CD14-positive monocyte (primary cell): ENCODE measurements around the gene PKP4. TPM values are rescaled to one million over a fixed set of nuclear protein-coding genes. Genes with fewer than 3 reads are reported as not detected.

Source experiments
- DNase-seq, 3 donors: peaks; one replicate each; pipeline ENCODE4 v3.0.0-alpha.2; 2011 to 2022
- H2AFZ ChIP-seq: 2 replicates; pipeline ENCODE4 v1.6.0; 2012; ENCODE audit warnings: mild to moderate bottlenecking, low read depth, low read length, inconsistent platforms; ENCODE audit not compliant: insufficient read depth, poor library complexity, severe bottlenecking
- H3K27ac ChIP-seq, 2 donors: 1 replicate in 1 of 2; 2 replicates in 1 of 2; pipeline ENCODE4 v1.5.1; 2012 to 2013; ENCODE audit warnings: low read length in 2 of 2, control low read depth in 1 of 2, inconsistent platforms in 1 of 2, low read depth in 1 of 2, mild to moderate bottlenecking in 1 of 2
- H3K27me3 ChIP-seq, 2 donors: one replicate each; pipeline versions ENCODE4 v1.6.0 to v1.6.1; 2011 to 2013; ENCODE audit warnings: low read length in 2 of 2; ENCODE audit not compliant: control insufficient read depth in 2 of 2, insufficient read depth in 2 of 2
- H3K36me3 ChIP-seq, 2 donors: replicated peaks in 1 of 2; 1 replicate in 1 of 2; 2 replicates in 1 of 2; pipeline versions ENCODE4 v1.5.1 to v1.6.1; 2012 to 2013; ENCODE audit warnings: low read length in 2 of 2, control low read depth in 1 of 2, inconsistent platforms in 1 of 2, mild to moderate bottlenecking in 1 of 2; ENCODE audit not compliant: insufficient read depth in 2 of 2, control insufficient read depth in 1 of 2
- H3K4me1 ChIP-seq, 2 donors: 1 replicate in 1 of 2; 2 replicates in 1 of 2; pipeline versions ENCODE4 v1.5.1 to v1.6.1; 2012 to 2013; ENCODE audit warnings: low read length in 2 of 2, control low read depth in 1 of 2, inconsistent platforms in 1 of 2, mild to moderate bottlenecking in 1 of 2, moderate library complexity in 1 of 2; ENCODE audit not compliant: insufficient read depth in 2 of 2, control insufficient read depth in 1 of 2
- H3K4me2 ChIP-seq: replicated peaks from 2 replicates; pipeline ENCODE3; 2012; ENCODE audit warnings: low read length, moderate library complexity, mild to moderate bottlenecking; ENCODE audit not compliant: poor library complexity, severe bottlenecking; ENCODE audit errors: extremely low read depth
- H3K4me3 ChIP-seq, 3 experiments: fragments of 200-600 bp in 1 of 3; sonication (generic) in 1 of 3; replicated peaks in 1 of 3; 1 replicate in 2 of 3; 2 replicates in 1 of 3; pipeline ENCODE4 v1.5.1; 2011 to 2013; ENCODE audit warnings: low read length in 3 of 3, mild to moderate bottlenecking in 3 of 3, control low read depth in 2 of 3, low read depth in 2 of 3, inconsistent platforms in 1 of 3, moderate library complexity in 1 of 3
- H3K79me2 ChIP-seq: 2 replicates; pipeline ENCODE4 v1.6.0; 2012; ENCODE audit warnings: mild to moderate bottlenecking, control low read depth, inconsistent platforms, low read length, moderate library complexity; ENCODE audit not compliant: insufficient read depth
- H3K9ac ChIP-seq: 2 replicates; pipeline ENCODE4 v1.6.0; 2017; ENCODE audit warnings: low read length, mild to moderate bottlenecking; ENCODE audit not compliant: insufficient read depth, poor library complexity, severe bottlenecking
- H3K9me3 ChIP-seq, 2 donors: replicated peaks in 1 of 2; 1 replicate in 1 of 2; 2 replicates in 1 of 2; pipeline versions ENCODE4 v1.5.1 to v1.6.1; 2012 to 2013; ENCODE audit warnings: low read length in 2 of 2, control low read depth in 1 of 2; ENCODE audit not compliant: control insufficient read depth in 1 of 2, insufficient read depth in 1 of 2
- H4K20me1 ChIP-seq: 2 replicates; pipeline ENCODE4 v1.6.0; 2012; ENCODE audit warnings: mild to moderate bottlenecking, low read length, control low read depth, moderate library complexity; ENCODE audit not compliant: insufficient read depth
- H3K27ac Mint-ChIP-seq, 7 donors: one replicate each; pipeline ENCODE4 v1.8.0; 2020; ENCODE audit warnings: mild to moderate bottlenecking in 7 of 7, mixed read lengths in 7 of 7, moderate library complexity in 6 of 7, inconsistent platforms in 2 of 7
- H3K27me3 Mint-ChIP-seq, 3 donors: one replicate each; pipeline ENCODE4 v1.8.0; 2021 to 2022; ENCODE audit warnings: low read depth in 3 of 3, mild to moderate bottlenecking in 3 of 3, mixed read lengths in 3 of 3, moderate library complexity in 3 of 3, inconsistent platforms in 1 of 3
- H3K36me3 Mint-ChIP-seq, 2 donors: one replicate each; pipeline ENCODE4 v1.8.0; 2020; ENCODE audit warnings: mixed read lengths in 2 of 2, inconsistent platforms in 1 of 2, mild to moderate bottlenecking in 1 of 2
- H3K4me1 Mint-ChIP-seq: one replicate; pipeline ENCODE4 v1.8.0; 2020; ENCODE audit warnings: mild to moderate bottlenecking, mixed read lengths
- H3K4me3 Mint-ChIP-seq, 2 donors: one replicate each; pipeline ENCODE4 v1.8.0; 2020; ENCODE audit warnings: mild to moderate bottlenecking in 2 of 2, mixed read lengths in 2 of 2, moderate library complexity in 1 of 2
- H3K9me3 Mint-ChIP-seq, 7 donors: one replicate each; pipeline ENCODE4 v1.8.0; 2020 to 2022; ENCODE audit warnings: mixed read lengths in 7 of 7, mild to moderate bottlenecking in 6 of 7, moderate library complexity in 6 of 7, inconsistent platforms in 2 of 7
- WGBS: methylation state at CpG from one replicate; pipeline ENCODE4 v1.1.5; 2013; ENCODE audit warnings: missing lambda C conversion rate; ENCODE audit not compliant: insufficient coverage; 5-methylcytosine and 5-hydroxymethylcytosine counted together
- intact Hi-C, 2 donors: fragments of 100-400 bp; cut with micrococcal nuclease; formaldehyde crosslinking; loops; one replicate each; pipeline versions ENCODE4 v1.15.0 to v1.15.1; 2023
- polyA plus RNA-seq, 3 donors: library from polyadenylated mRNA; depleted of rRNA in 1 of 3; unstranded in 2 of 3; stranded (reverse) in 1 of 3; fragments of 300-500 nt in 2 of 3; fragments of >200 nt in 1 of 3; fragmentation: Illumina TruSeq in 2 of 3; gene quantifications; 1 replicate in 2 of 3; 2 replicates in 1 of 3; pipeline ENCODE4 v1.2.3, GENCODE V29; 2012 to 2021
- TF ChIP-seq, protein P1 (sequence below): fragments of 200-600 bp; IDR thresholded peaks from one replicate; pipeline ENCODE4 v1.8.0; 2022; ENCODE audit warnings: antibody characterized with exemption, mild to moderate bottlenecking

The PKP4 gene
- polyA plus RNA-seq, 3 donors, result 0.33 to 9.4 (median 0.73) TPM

DNA sequence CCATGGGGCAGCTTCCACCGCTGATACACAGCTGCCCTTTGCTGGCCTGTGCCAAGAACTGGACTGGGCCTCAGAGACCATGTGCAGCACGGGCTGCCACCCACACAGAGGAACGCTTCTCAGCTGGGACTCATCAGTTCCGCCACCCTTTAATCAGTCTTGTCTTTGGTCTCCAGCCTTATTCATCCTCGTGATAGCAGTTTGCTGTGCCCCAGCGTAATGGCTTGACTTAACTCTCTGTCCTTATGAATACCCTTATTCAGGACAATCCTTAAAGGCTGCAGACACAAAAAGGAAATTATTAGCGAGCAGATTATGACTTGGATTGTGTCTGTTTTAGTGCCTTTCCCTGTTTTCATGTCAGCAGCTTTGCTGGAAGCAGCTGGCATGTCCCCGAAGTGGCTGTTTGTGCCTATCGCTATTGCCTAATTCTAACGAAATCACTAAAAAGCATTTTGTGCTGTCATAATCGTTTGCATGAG is 229.5 kb downstream of the PKP4 start:
- H3K79me2 ChIP-seq, result no peaks in the 10 kb centered on the region
- no peaks in the 10 kb centered on the region for H3K27me3 ChIP-seq
- TF ChIP-seq, protein P1, sequence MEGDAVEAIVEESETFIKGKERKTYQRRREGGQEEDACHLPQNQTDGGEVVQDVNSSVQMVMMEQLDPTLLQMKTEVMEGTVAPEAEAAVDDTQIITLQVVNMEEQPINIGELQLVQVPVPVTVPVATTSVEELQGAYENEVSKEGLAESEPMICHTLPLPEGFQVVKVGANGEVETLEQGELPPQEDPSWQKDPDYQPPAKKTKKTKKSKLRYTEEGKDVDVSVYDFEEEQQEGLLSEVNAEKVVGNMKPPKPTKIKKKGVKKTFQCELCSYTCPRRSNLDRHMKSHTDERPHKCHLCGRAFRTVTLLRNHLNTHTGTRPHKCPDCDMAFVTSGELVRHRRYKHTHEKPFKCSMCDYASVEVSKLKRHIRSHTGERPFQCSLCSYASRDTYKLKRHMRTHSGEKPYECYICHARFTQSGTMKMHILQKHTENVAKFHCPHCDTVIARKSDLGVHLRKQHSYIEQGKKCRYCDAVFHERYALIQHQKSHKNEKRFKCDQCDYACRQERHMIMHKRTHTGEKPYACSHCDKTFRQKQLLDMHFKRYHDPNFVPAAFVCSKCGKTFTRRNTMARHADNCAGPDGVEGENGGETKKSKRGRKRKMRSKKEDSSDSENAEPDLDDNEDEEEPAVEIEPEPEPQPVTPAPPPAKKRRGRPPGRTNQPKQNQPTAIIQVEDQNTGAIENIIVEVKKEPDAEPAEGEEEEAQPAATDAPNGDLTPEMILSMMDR, result no peak
- H3K36me3 Mint-ChIP-seq, result peaks cover under 1% of the 10 kb centered on the region in 2 donors
- no peak overlapping the region for H3K4me3 Mint-ChIP-seq
- no peaks in the 10 kb centered on the region for H3K9me3 ChIP-seq
- H3K4me3 ChIP-seq, result no peak overlapping the region
- no peaks in the 10 kb centered on the region for H4K20me1 ChIP-seq
- peaks cover 0 to 3% (median 0%) of the 10 kb centered on the region in 3 donors for H3K27me3 Mint-ChIP-seq
- WGBS, result 75% methylated on average over 6 of the region's 11 CpGs
- no peak overlapping the region for H3K27ac ChIP-seq
- no peaks in the 10 kb centered on the region for H3K4me1 Mint-ChIP-seq
- no peaks in the 10 kb centered on the region for H3K9me3 Mint-ChIP-seq
- no peak overlapping the region for H2AFZ ChIP-seq
- H3K4me2 ChIP-seq, result no peak overlapping the region
- peaks cover 0 to 11% of the 10 kb centered on the region in 2 donors for H3K36me3 ChIP-seq
- no peak overlapping the region for H3K9ac ChIP-seq
- no peaks in the 10 kb centered on the region for H3K4me1 ChIP-seq
- no peak overlapping the region for H3K27ac Mint-ChIP-seq
- intact Hi-C loops, result no loop called here
- DNase-seq, result no peak

DNA sequence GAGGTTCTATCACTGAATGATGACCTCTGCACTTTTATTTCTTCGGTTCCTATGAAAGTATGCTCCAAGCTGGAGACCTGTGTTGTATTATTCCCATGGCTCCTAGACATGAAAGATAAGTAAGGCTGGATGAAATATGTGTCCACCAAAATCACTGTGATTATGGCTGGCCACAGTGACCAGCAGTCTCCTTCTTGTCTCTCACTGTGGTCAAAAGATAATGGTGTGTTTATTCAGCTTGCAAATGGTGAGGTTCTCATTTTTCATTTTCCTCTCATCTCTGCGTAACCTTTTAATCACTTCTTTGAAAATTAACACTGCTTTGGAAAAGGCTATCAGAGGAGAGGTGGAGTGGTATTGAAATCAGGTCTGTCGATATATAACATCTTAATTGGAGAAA is 230.6 kb downstream of the PKP4 start:
- no peaks in the 10 kb centered on the region for H3K9me3 Mint-ChIP-seq
- no peaks in the 10 kb centered on the region for H3K79me2 ChIP-seq
- no peaks in the 10 kb centered on the region for H4K20me1 ChIP-seq
- no peak overlapping the region for H3K4me3 Mint-ChIP-seq
- TF ChIP-seq, protein P1, result no peak
- no peaks in the 10 kb centered on the region for H3K27me3 ChIP-seq
- no peak overlapping the region for H3K4me3 ChIP-seq
- H2AFZ ChIP-seq, result no peak overlapping the region
- H3K9ac ChIP-seq, result no peak overlapping the region
- no peaks in the 10 kb centered on the region for H3K36me3 Mint-ChIP-seq
- peaks cover 0 to 3% (median 0%) of the 10 kb centered on the region in 3 donors for H3K27me3 Mint-ChIP-seq
- no peak for DNase-seq
- no peaks in the 10 kb centered on the region for H3K4me1 Mint-ChIP-seq
- intact Hi-C loops, result no loop called here
- H3K4me1 ChIP-seq, result no peaks in the 10 kb centered on the region
- no peak overlapping the region for H3K27ac ChIP-seq
- no peaks in the 10 kb centered on the region for H3K9me3 ChIP-seq
- no peak overlapping the region for H3K27ac Mint-ChIP-seq
- H3K36me3 ChIP-seq, result peaks cover 0 to under 1% of the 10 kb centered on the region in 2 donors
- no peak overlapping the region for H3K4me2 ChIP-seq
- 100% methylated on average over 1 of the region's 3 CpGs for WGBS
